Activated CD8-positive, alpha-beta T cell treated with anti-CD3 and anti-CD28 coated beads, Interleukin-2, amount 10 ng/mL, durations not matched to agents 7 days and 5 days (primary cell): ENCODE measurements around the gene CCL5. TPM values are rescaled to one million over a fixed set of nuclear protein-coding genes. Genes with fewer than 3 reads are reported as not detected.

Source experiments
- ATAC-seq: fragments of 150-1000 bp; cut with Tn5 transposase; one replicate; pipeline ENCODE4 v1.10.0; 2021; ENCODE audit warnings: moderate library complexity
- CTCF ChIA-PET: fragments of 350-600 bp; sonication (Branson Sonifier 250); formaldehyde crosslinking; loops from one replicate; lab custom pipeline; 2021; ENCODE audit warnings: antibody characterized with exemption; lab: Charles Lee
- POLR2A ChIA-PET: fragments of 350-600 bp; sonication (Branson Sonifier 250); formaldehyde crosslinking; loops from one replicate; lab custom pipeline; 2021; ENCODE audit warnings: antibody characterized with exemption; lab: Charles Lee
- DNase-seq: peaks from one replicate; pipeline ENCODE4 v3.0.0-alpha.2; 2020
- H3K27ac Mint-ChIP-seq: one replicate; pipeline ENCODE4 v1.8.0; 2021; ENCODE audit warnings: mild to moderate bottlenecking, mixed read lengths
- H3K27me3 Mint-ChIP-seq: one replicate; pipeline ENCODE4 v1.8.0; 2021; ENCODE audit warnings: low read depth, mixed read lengths
- H3K36me3 Mint-ChIP-seq: one replicate; pipeline ENCODE4 v1.8.0; 2021; ENCODE audit warnings: low read depth, mixed read lengths
- H3K4me1 Mint-ChIP-seq: one replicate; pipeline ENCODE4 v1.8.0; 2021; ENCODE audit warnings: low read depth, mixed read lengths
- H3K4me3 Mint-ChIP-seq: one replicate; pipeline ENCODE4 v1.8.0; 2021; ENCODE audit warnings: mild to moderate bottlenecking, mixed read lengths
- H3K9me3 Mint-ChIP-seq: one replicate; pipeline ENCODE4 v1.8.0; 2022; ENCODE audit warnings: mixed read lengths; ENCODE audit not compliant: insufficient read depth
- total RNA-seq, 2 experiments: library from RNA; stranded (reverse); gene quantifications; one replicate each; pipeline ENCODE4 v1.2.3, GENCODE V29; 2021

The CCL5 gene
- total RNA-seq, 2 experiments from 2014 or later = 275 to 301 TPM

DNA sequence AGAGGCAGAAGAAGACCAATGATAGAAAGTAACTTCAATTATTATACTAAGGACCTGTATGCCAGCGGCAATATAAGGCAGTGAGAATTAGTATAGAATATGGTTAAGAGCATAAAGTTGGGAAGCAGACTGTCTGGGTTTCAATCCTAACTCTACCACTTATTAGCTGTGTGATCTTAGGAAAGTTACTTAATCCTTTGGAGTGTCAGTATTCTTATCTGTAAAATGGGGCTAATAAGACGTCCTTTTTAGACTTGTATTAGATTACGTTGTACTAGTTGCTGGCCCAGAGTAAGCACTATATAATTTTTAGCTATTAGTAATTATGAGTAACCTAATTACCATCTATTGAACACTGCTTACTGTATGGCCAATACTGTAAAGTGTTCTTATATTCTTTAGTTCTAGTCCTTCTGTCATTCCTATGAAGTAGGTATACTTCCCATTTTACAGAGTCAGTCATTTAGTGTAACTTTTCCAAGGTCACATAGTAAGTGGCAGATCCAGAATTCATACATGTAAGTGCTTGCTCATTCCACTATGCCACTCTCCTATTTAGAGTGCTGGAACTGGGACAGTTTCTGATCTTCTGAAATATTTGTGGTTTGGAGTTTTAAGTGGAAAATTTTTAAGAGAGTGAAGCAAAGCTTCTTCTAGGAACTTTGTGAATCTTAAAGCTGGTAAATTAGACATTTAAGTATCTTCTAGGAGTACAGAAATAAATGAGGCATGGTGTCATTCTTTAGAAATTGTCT is 33.9 kb downstream of the CCL5 start:
- Mint-ChIP-seq H3K27ac (no peak overlapping the region), H3K36me3 (peaks cover 67% of the 10 kb centered on the region), H3K9me3 (no peaks in the 10 kb centered on the region), H3K27me3 (no peaks in the 10 kb centered on the region), H3K4me1 (peaks cover 16% of the 10 kb centered on the region), H3K4me3 (no peak overlapping the region)
- CTCF ChIA-PET = interaction anchor here (1.2 to 2.0 kb wide), 5 partner anchors 11 to 123 kb away, joined by 3 to 7 read pairs (median 3); no protein-coding TSS in a partner anchor
- no peak for ATAC-seq
- POLR2A ChIA-PET = no interaction called here
- no peak for DNase-seq

DNA sequence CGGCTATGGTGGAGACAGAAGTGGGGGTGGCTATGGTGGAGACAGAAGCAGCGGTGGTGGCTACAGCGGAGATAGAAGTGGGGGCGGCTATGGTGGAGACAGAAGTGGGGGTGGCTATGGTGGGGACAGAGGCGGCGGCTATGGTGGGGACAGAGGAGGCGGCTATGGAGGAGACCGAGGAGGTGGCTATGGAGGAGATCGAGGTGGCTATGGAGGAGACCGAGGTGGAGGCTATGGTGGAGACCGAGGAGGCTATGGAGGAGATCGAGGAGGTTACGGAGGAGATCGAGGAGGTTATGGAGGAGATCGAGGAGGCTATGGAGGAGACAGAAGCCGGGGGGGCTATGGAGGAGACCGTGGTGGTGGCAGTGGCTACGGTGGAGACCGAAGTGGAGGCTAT is 35.6 kb downstream of the CCL5 start:
- CTCF ChIA-PET = no interaction called here
- DNase-seq (no peak), ATAC-seq (no peak)
- POLR2A ChIA-PET = no interaction called here
- H3K4me1 Mint-ChIP-seq = peaks cover 9% of the 10 kb centered on the region
- no peaks in the 10 kb centered on the region for H3K9me3 Mint-ChIP-seq
- no peaks in the 10 kb centered on the region for H3K27me3 Mint-ChIP-seq
- no peak overlapping the region for H3K27ac Mint-ChIP-seq
- no peak overlapping the region for H3K4me3 Mint-ChIP-seq
- H3K36me3 Mint-ChIP-seq = peaks cover 68% of the 10 kb centered on the region

DNA sequence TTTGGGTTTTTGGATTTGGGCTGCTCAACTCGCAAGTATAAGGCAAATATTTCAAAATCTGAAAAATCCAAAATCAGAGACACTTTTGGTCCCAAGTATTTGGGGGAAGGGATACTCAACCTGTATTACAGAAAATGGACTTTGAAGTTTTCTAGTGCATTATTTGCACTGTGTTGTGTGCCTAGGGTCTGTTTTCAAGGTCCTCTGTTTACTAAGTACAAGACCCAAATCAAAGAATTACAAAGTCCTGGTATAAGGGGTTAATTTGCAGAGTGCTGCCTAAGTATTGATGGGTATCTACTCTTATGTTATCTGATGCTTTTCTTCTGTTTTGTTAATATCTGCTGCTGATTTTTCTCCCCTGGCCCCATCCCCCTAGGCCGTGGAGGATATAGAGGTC is 36.5 kb downstream of the CCL5 start:
- Mint-ChIP-seq H3K27ac (no peak overlapping the region), H3K4me1 (peaks cover 5% of the 10 kb centered on the region), H3K4me3 (no peak overlapping the region), H3K27me3 (no peaks in the 10 kb centered on the region), H3K36me3 (peaks cover 68% of the 10 kb centered on the region), H3K9me3 (no peaks in the 10 kb centered on the region)
- ChIA-PET POLR2A (no interaction called here), CTCF (no interaction called here)
- DNase-seq (no peak), ATAC-seq (no peak)

DNA sequence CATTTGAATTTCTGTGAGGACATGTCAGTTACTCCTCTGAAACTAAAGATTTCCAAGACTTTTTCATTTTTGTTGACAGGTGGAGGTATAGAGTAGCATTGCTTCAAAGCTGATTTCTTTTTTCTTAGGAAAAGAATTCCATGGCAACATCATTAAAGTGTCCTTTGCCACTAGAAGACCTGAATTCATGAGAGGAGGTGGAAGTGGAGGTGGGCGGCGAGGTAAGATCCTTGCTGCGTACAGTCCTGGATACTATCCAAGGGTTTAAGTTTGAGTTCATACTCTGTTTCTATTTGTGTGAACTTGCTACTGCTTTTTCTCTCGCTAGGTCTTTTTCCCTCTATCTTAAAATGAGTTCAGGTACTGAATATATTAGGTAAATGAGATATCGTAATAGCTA is 37.9 kb downstream of the CCL5 start:
- Mint-ChIP-seq H3K4me3 (no peak overlapping the region), H3K9me3 (no peaks in the 10 kb centered on the region), H3K27ac (no peak overlapping the region), H3K27me3 (no peaks in the 10 kb centered on the region), H3K36me3 (peaks cover 62% of the 10 kb centered on the region), H3K4me1 (peaks cover 9% of the 10 kb centered on the region)
- POLR2A ChIA-PET = interaction anchor here (1.4 kb wide), 1 partner anchor 32 kb away, joined by 4 read pairs; the partner anchor contains the start of gene TAF15
- DNase-seq = no peak
- CTCF ChIA-PET = interaction anchor here (0.6 to 2.3 kb wide), 4 partner anchors 60 to 307 kb away, joined by 4 to 10 read pairs (median 4); no protein-coding TSS in a partner anchor
- no peak for ATAC-seq

DNA sequence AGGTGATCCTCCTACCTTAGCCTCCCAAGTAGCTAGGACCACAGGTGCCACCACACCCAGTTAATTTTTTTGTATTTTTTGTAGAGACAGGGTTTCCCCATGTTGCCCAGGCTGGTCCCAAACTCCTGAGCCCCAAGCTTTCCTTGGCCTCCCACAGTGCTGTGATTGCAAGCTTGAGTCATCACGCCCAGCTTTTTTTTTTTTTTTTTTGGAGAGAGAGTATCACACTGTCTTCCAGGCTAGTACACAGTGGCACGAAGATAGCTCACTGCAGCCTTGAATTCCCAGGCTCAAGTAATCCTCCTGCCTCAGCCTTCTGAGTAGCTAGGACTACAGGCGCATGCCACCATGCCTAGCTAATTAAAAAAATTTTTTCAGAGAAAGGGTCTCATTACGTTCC is 38.7 kb downstream of the CCL5 start:
- peaks cover 64% of the 10 kb centered on the region for H3K36me3 Mint-ChIP-seq
- POLR2A ChIA-PET = interaction anchor here (1.4 kb wide), 1 partner anchor 32 kb away, joined by 4 read pairs; the partner anchor contains the start of gene TAF15
- H3K27ac Mint-ChIP-seq = no peak overlapping the region

DNA sequence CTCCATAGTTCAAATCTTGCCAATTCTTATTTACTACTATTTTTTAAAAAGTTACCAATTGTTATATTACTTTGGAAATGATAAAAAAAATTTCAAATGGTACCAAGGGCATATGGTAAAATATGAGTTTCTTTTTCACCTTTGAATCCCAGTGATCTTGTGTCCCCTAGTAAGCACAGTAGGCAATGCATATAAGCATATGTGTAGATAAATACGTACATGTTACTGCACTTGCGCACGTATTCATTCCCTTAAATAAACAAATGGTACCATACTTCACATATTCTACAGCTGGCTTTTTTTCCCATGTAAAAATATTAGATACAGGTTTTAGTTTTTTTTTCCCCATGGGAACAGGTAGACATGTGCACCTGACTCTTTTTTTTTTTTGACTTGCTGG is 39.1 kb downstream of the CCL5 start:
- no peak overlapping the region for H3K27ac Mint-ChIP-seq
- peaks cover 67% of the 10 kb centered on the region for H3K36me3 Mint-ChIP-seq
- H3K27me3 Mint-ChIP-seq = no peaks in the 10 kb centered on the region
- H3K9me3 Mint-ChIP-seq = no peaks in the 10 kb centered on the region
- DNase-seq = no peak
- ChIA-PET POLR2A (interaction anchor here (1.4 kb wide), 1 partner anchor 31 kb away, joined by 4 read pairs; the partner anchor contains the start of gene TAF15), CTCF (interaction anchor here (2.0 to 2.3 kb wide), 2 partner anchors 23 to 77 kb away, joined by 4 to 10 read pairs; no protein-coding TSS in a partner anchor)
- H3K4me1 Mint-ChIP-seq = peaks cover 9% of the 10 kb centered on the region
- no peak for ATAC-seq
- no peak overlapping the region for H3K4me3 Mint-ChIP-seq

More for the DNA sequence above, 38.7 kb downstream of the CCL5 start:
- no peak overlapping the region for H3K4me3 Mint-ChIP-seq
- peaks cover 9% of the 10 kb centered on the region for H3K4me1 Mint-ChIP-seq
- H3K9me3 Mint-ChIP-seq = no peaks in the 10 kb centered on the region
- no peaks in the 10 kb centered on the region for H3K27me3 Mint-ChIP-seq
- no peak for ATAC-seq
- CTCF ChIA-PET = interaction anchor here (0.6 to 2.3 kb wide), 5 partner anchors 23 to 307 kb away, joined by 3 to 10 read pairs (median 4); no protein-coding TSS in a partner anchor
- no peak for DNase-seq

DNA sequence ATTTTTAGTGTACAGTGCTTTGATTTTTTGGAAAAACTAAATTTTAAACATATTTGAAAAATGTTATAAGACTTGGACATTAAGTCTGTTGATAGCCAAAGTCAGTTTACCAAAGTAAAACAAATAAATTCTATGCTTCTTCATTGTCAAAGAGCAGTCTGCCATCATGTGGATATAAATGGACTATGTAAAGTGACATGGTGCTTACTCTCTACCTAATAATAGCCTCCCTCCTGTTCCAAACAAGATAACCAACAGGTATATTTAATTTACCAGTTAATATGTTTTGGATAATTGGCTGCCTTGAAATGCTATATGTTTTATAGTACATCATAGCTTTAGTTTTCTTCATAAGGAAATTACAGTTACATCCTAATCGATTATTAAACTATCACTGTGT is 55.0 kb downstream of the CCL5 start:
- H3K36me3 Mint-ChIP-seq = peaks cover 67% of the 10 kb centered on the region
- no peak overlapping the region for H3K27ac Mint-ChIP-seq
- H3K9me3 Mint-ChIP-seq = no peaks in the 10 kb centered on the region
- no peak for ATAC-seq
- ChIA-PET POLR2A (no interaction called here), CTCF (interaction anchor here (1.8 kb wide), 1 partner anchor 25 kb away, joined by 4 read pairs; no protein-coding TSS in a partner anchor)
- H3K4me1 Mint-ChIP-seq = peaks cover 4% of the 10 kb centered on the region
- H3K27me3 Mint-ChIP-seq = no peaks in the 10 kb centered on the region
- DNase-seq = no peak
- no peak overlapping the region for H3K4me3 Mint-ChIP-seq

Other genes starting within 250 kb of the CCL5 start
- under 1 TPM in 1 of 2 experiments, not detected in 1; 0.10 TPM for gene RASL10B, start 148.7 kb downstream of the CCL5 start, total RNA-seq
- not detected for gene GAS2L2, start 127.1 kb downstream of the CCL5 start, total RNA-seq
- not detected for gene C17orf50, start 119.5 kb downstream of the CCL5 start, total RNA-seq
- not detected for gene MMP28, start 84.7 kb downstream of the CCL5 start, total RNA-seq
- gene TAF15, start 70.9 kb downstream of the CCL5 start, total RNA-seq = 100 to 1,000 TPM; 336 to 341 TPM
- 1 to 10 TPM; 1.1 TPM for gene HEATR9, start 11.5 kb downstream of the CCL5 start, total RNA-seq
- 10 to 100 TPM; 13.9 to 14.4 TPM for gene RDM1, start 50.4 kb upstream of the CCL5 start, total RNA-seq
- gene LYZL6, start 63.4 kb upstream of the CCL5 start, total RNA-seq = not detected
- gene CCL16, start 101.1 kb upstream of the CCL5 start, total RNA-seq = not detected
- gene CCL14, start 106.4 kb upstream of the CCL5 start, total RNA-seq = not detected
- not detected for gene CCL15, start 121.2 kb upstream of the CCL5 start, total RNA-seq
- gene CCL23, start 137.6 kb upstream of the CCL5 start, total RNA-seq = not detected
- not detected for gene CCL18, start 183.9 kb upstream of the CCL5 start, total RNA-seq
- 1 to 10 TPM; 4.2 to 5.1 TPM for gene CCL3, start 209.8 kb upstream of the CCL5 start, total RNA-seq
- gene CCL4, start 223.5 kb upstream of the CCL5 start, total RNA-seq = 1 to 10 TPM; 6.5 to 6.7 TPM